ENCODE data around the gene HOMER3. TPM values are rescaled to one million over a fixed set of nuclear protein-coding genes. Genes with fewer than 3 reads are reported as not detected.

HOMER3 gene
- total RNA-seq, 1 donor from 2014 or later = 28.2 TPM

GRCh38 chr19:18901491-18901890 lies 39.5 kb downstream of the HOMER3 start:
- no peak overlapping the region for H3K4me2 ChIP-seq
- no peaks in the 10 kb centered on the region for H3K36me3 ChIP-seq
- no peak overlapping the region for H3K27ac Mint-ChIP-seq
- H3K9me3 ChIP-seq (ENCODE audit: low read depth) = no peaks in the 10 kb centered on the region
- H3K36me3 Mint-ChIP-seq = peaks cover 8% of the 10 kb centered on the region
- H3K4me1 Mint-ChIP-seq = peaks cover 6% of the 10 kb centered on the region
- no peaks in the 10 kb centered on the region for H3K9me3 Mint-ChIP-seq
- no peak overlapping the region for H3K4me3 ChIP-seq
- no peaks in the 10 kb centered on the region for H3K79me2 ChIP-seq (ENCODE audit: low read depth)
- DNase-seq (ENCODE audit: low spot score) = no peak
- peaks cover 11% of the 10 kb centered on the region for H4K20me1 ChIP-seq (ENCODE audit: low read depth)
- H3K27ac ChIP-seq = no peak overlapping the region
- H3K27me3 Mint-ChIP-seq (ENCODE audit: insufficient read depth, low read depth) = peaks cover 3% of the 10 kb centered on the region
- peaks cover 9% of the 10 kb centered on the region for H3K27me3 ChIP-seq
- H3K4me3 Mint-ChIP-seq = no peak overlapping the region
- TF ChIP-seq EZH2 (IDR thresholded peaks at IDR 0.05) (no peak), EZH2phosphoT487 (IDR thresholded peaks at IDR 0.05) (no peak)
- TF ChIP-seq, protein P1, sequence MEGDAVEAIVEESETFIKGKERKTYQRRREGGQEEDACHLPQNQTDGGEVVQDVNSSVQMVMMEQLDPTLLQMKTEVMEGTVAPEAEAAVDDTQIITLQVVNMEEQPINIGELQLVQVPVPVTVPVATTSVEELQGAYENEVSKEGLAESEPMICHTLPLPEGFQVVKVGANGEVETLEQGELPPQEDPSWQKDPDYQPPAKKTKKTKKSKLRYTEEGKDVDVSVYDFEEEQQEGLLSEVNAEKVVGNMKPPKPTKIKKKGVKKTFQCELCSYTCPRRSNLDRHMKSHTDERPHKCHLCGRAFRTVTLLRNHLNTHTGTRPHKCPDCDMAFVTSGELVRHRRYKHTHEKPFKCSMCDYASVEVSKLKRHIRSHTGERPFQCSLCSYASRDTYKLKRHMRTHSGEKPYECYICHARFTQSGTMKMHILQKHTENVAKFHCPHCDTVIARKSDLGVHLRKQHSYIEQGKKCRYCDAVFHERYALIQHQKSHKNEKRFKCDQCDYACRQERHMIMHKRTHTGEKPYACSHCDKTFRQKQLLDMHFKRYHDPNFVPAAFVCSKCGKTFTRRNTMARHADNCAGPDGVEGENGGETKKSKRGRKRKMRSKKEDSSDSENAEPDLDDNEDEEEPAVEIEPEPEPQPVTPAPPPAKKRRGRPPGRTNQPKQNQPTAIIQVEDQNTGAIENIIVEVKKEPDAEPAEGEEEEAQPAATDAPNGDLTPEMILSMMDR (IDR thresholded peaks at IDR 0.05) = no peak
- no peak overlapping the region for H2AFZ ChIP-seq (replicated peaks)
- H3K4me1 ChIP-seq = peaks cover 11% of the 10 kb centered on the region
- peaks cover 19% of the 10 kb centered on the region for H3F3A ChIP-seq (ENCODE audit: low read depth)
- H3K9ac ChIP-seq = no peak overlapping the region

- peaks cover 11% of the 10 kb centered on the region for H3K4me1 ChIP-seq
- Mint-ChIP-seq H3K36me3 (peaks cover 8% of the 10 kb centered on the region), H3K4me1 (peaks cover 6% of the 10 kb centered on the region), H3K4me3 (no peak overlapping the region), H3K27ac (no peak overlapping the region), H3K27me3 (ENCODE audit: insufficient read depth, low read depth) (peaks cover 3% of the 10 kb centered on the region), H3K9me3 (no peaks in the 10 kb centered on the region)
- no peaks in the 10 kb centered on the region for H3K36me3 ChIP-seq
- no peak for DNase-seq (ENCODE audit: low spot score)
- H2AFZ ChIP-seq (replicated peaks) = no peak overlapping the region
- no peaks in the 10 kb centered on the region for H3K9me3 ChIP-seq (ENCODE audit: low read depth)
- H3K9ac ChIP-seq = no peak overlapping the region
- H3K27me3 ChIP-seq = peaks cover 14% of the 10 kb centered on the region
- no peak overlapping the region for H3K4me3 ChIP-seq
- peaks cover 11% of the 10 kb centered on the region for H4K20me1 ChIP-seq (ENCODE audit: low read depth)
- TF ChIP-seq, protein P1 (IDR thresholded peaks at IDR 0.05) = no peak
- no peak overlapping the region for H3K27ac ChIP-seq
- peaks cover 21% of the 10 kb centered on the region for H3F3A ChIP-seq (ENCODE audit: low read depth)
- no peaks in the 10 kb centered on the region for H3K79me2 ChIP-seq (ENCODE audit: low read depth)
- H3K4me2 ChIP-seq = no peak overlapping the region
Observed at GRCh38 chr19:18900700-18901481, 40.1 kb downstream of the HOMER3 start.

DNA sequence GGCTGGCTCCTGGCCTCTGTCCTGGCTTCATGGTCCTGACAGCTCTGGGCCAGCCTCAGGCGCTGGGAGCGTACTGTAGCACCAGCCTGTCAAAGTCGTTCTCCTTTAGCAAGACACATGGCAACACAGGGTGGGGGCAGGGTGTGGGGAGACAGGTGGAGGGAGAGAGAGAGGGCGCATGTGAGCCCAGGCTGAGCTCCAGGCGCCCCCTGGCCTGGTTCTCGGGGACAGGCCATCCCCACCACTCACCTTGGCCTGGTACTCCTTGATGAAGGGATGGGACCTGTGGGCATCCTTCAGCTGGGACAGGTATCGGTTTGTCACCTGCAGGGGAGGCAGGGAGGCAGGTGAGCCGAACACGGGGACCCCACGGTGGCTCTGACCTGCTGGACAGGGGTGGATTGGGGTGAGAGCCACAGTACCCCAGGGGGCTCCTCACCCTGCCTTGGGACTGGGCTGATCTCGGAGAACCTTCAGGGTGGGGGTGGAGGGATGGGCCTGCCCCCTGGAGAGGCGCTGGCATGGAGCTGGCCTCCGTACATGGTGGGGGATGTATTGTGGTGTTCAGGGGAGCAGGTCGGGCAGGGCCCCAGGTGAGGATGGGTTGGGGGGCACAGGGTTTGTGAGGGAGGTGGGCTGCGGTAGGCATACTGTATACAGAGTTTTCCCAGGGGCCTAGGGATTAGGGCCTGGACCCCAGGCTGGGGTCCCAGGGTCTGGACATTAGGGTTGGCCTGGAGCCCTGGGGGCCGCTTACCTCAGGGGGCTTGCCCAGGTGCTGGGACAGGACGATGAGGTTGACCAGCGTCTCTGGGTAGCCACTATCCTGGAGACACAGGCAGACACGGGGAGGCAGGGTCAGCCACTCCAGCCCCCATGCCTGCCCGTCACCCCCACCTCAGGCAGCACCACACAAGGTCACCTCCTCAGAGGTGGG lies 41.1 kb downstream of the HOMER3 start:
- Histone ChIP-seq H3K4me2 (no peak overlapping the region), H3K27me3 (peaks cover 14% of the 10 kb centered on the region), H3K9ac (no peak overlapping the region), H3F3A (ENCODE audit: low read depth) (peaks cover 25% of the 10 kb centered on the region), H3K27ac (no peak overlapping the region), H3K79me2 (ENCODE audit: low read depth) (no peaks in the 10 kb centered on the region), H3K9me3 (ENCODE audit: low read depth) (no peaks in the 10 kb centered on the region), H3K36me3 (no peaks in the 10 kb centered on the region), H4K20me1 (ENCODE audit: low read depth) (peaks cover 11% of the 10 kb centered on the region), H2AFZ (replicated peaks) (no peak overlapping the region), H3K4me3 (no peak overlapping the region), H3K4me1 (peaks cover 11% of the 10 kb centered on the region)
- peaks cover 6% of the 10 kb centered on the region for H3K4me1 Mint-ChIP-seq
- H3K27ac Mint-ChIP-seq = no peak overlapping the region
- no peak for DNase-seq (ENCODE audit: low spot score)
- no peaks in the 10 kb centered on the region for H3K9me3 Mint-ChIP-seq
- TF ChIP-seq EZH2phosphoT487 (IDR thresholded peaks at IDR 0.05) = no peak
- no peak for TF ChIP-seq EZH2 (IDR thresholded peaks at IDR 0.05)
- TF ChIP-seq, protein P1 (IDR thresholded peaks at IDR 0.05) = no peak
- peaks cover 4% of the 10 kb centered on the region for H3K36me3 Mint-ChIP-seq
- peaks cover 3% of the 10 kb centered on the region for H3K27me3 Mint-ChIP-seq (ENCODE audit: insufficient read depth, low read depth)
- H3K4me3 Mint-ChIP-seq = no peak overlapping the region
